Spleen (tissue), 11 donors: ENCODE results near the gene FAM83G. TPM values are rescaled to one million over a fixed set of nuclear protein-coding genes. Genes with fewer than 3 reads are reported as not detected.
"Not testable (repeated sequence)": the region's sequence is repeated elsewhere in the genome, so short reads cannot be mapped to it uniquely, and the experiment has no call there.

ENCODE experiments used
- DNase-seq: peaks from one replicate; pipeline ENCODE4 v3.0.0-alpha.2; 2020
- H3K27ac ChIP-seq, 8 donors: fragments of 200-600 bp; sonication (generic) in 7 of 8; 1 replicate in 4 of 8; 2 replicates in 4 of 8; pipeline versions ENCODE4 v1.5.0 to v1.8.0; 2016 to 2021; ENCODE audit warnings: inconsistent platforms in 4 of 8, mild to moderate bottlenecking in 4 of 8, moderate library complexity in 1 of 8
- H3K27me3 ChIP-seq, 7 donors: fragments of 200-600 bp; sonication (generic) in 6 of 7; replicated peaks in 1 of 7; 1 replicate in 4 of 7; 2 replicates in 3 of 7; pipeline versions ENCODE4 v1.5.0 to v1.8.0; 2016 to 2021; ENCODE audit warnings: inconsistent platforms in 3 of 7, mild to moderate bottlenecking in 1 of 7
- H3K36me3 ChIP-seq, 6 donors: fragments of 200-600 bp; sonication (generic) in 5 of 6; 1 replicate in 4 of 6; 2 replicates in 2 of 6; pipeline versions ENCODE4 v1.5.0 to v1.8.0; 2016 to 2021; ENCODE audit warnings: inconsistent platforms in 2 of 6
- H3K4me1 ChIP-seq, 6 donors: fragments of 200-600 bp; sonication (generic) in 5 of 6; 1 replicate in 3 of 6; 2 replicates in 3 of 6; pipeline versions ENCODE4 v1.5.0 to v1.8.0; 2016 to 2021; ENCODE audit warnings: inconsistent platforms in 3 of 6
- H3K4me3 ChIP-seq, 8 donors: fragments of 200-600 bp; sonication (generic) in 7 of 8; 1 replicate in 4 of 8; 2 replicates in 4 of 8; pipeline versions ENCODE4 v1.5.0 to v1.8.0; 2016 to 2021; ENCODE audit warnings: inconsistent platforms in 4 of 8, mild to moderate bottlenecking in 4 of 8, moderate library complexity in 2 of 8
- H3K9me3 ChIP-seq, 8 donors: fragments of 200-600 bp; sonication (generic) in 7 of 8; 1 replicate in 4 of 8; 2 replicates in 4 of 8; pipeline versions ENCODE4 v1.5.0 to v1.8.0; 2016 to 2021; ENCODE audit warnings: inconsistent platforms in 4 of 8
- CTCF ChIP-seq, 11 experiments: fragments of 200-600 bp in 7 of 11; fragments of 450-650 bp in 4 of 11; sonication (generic) in 4 of 11; IDR thresholded peaks in 8 of 11; conservative IDR thresholded peaks in 3 of 11; 1 replicate in 7 of 11; 2 replicates in 4 of 11; pipeline versions ENCODE4 v1.4.0 to v1.8.0; 2016 to 2021; ENCODE audit warnings: antibody characterized with exemption in 11 of 11, inconsistent platforms in 4 of 11, mild to moderate bottlenecking in 1 of 11
- POLR2A ChIP-seq, 3 donors: fragments of 450-650 bp; IDR thresholded peaks; one replicate each; pipeline ENCODE4 v1.5.1; 2017; ENCODE audit warnings: antibody characterized with exemption in 3 of 3, mild to moderate bottlenecking in 1 of 3
- POLR2AphosphoS5 ChIP-seq, 3 donors: sonication (generic); formaldehyde crosslinking; IDR thresholded peaks; one replicate each; pipeline ENCODE4 v1.5.1; 2017; ENCODE audit warnings: antibody characterized with exemption in 3 of 3
- WGBS, 5 donors: extraction: QIAGEN DNeasy Blood & Tissue Kit in 3 of 5; methylation state at CpG; one replicate each; pipeline versions ENCODE4 v1.1.5 to v1.1.7; 2013 to 2018; 5-methylcytosine and 5-hydroxymethylcytosine counted together
- intact Hi-C: fragments of 100-400 bp; cut with DNase I; formaldehyde crosslinking; loops from one replicate; pipeline ENCODE4 v1.15.0; 2023; ENCODE audit warnings: low total_unique reads
- polyA plus RNA-seq, 3 donors: library from polyadenylated mRNA; stranded (reverse); fragments of 200-250 nt; gene quantifications; one replicate each; pipeline ENCODE4 v1.2.1, GENCODE V29; 2013
- total RNA-seq, 7 donors: library from RNA; depleted of rRNA in 3 of 7; stranded (reverse); fragments of >200 nt in 3 of 7; fragmentation: NEBNext Ultra II Directional in 4 of 7; extraction: Animal tissue kit (Norgen Biotek cat#: 25700) in 4 of 7; gene quantifications; one replicate each; pipeline versions ENCODE4 v1.1.0 to v1.2.1, GENCODE V29; 2016 to 2021
- donor health status: healthy with polysubstance abuse.
- donor health status: DM: no; HTN: no; CAD: no; lungs with moderate emphysema.
- donor health status: DM: no; HTN: no; CAD: no.
- donor health status: Bipolar disorder and iron deficiency.
- donor health status: healthy.
- donor health status: DM: no; HTN: no; CAD: no.
- donor health status: DM: yes; HTN: yes; CAD: no.

Gene FAM83G
- total and polyA plus RNA-seq, 10 donors, result 1.3 to 5.4 (median 4.6) TPM

DNA sequence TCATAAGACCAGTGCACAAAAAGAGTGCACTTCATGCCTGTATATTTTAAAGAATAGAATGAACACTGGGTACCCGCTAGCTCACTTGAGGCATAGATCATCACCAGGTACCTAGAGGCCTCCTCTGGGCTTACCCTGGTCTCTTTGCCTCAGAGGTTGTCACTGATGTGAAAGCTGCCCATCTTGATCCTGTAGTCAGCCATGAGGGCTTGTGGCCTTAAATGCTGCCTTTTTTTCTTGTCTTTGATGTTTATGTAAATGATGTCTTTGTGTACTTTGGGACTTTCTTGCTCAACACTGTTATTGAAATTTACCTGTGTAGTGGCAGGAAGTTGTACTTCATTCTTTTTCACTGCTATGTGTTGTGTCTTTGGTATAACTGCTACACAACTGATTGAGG is 79.4 kb downstream of the FAM83G start:
- no peak for DNase-seq
- Histone ChIP-seq H3K27ac (no peak overlapping the region), H3K36me3 (peaks cover 0 to 62% (median 20%) of the 10 kb centered on the region in 6 donors), H3K9me3 (no peaks in the 10 kb centered on the region), H3K4me1 (peaks cover 13 to 57% (median 28%) of the 10 kb centered on the region in 6 donors), H3K27me3 (no peaks in the 10 kb centered on the region), H3K4me3 (no peak overlapping the region)
- 92 to 100% (median 97%) methylated on average over 1 of the region's 1 CpG for WGBS, 5 donors
- intact Hi-C loops, result no loop called here
- TF ChIP-seq POLR2AphosphoS5 (IDR thresholded peaks at IDR 0.05) (no peak), POLR2A (IDR thresholded peaks at IDR 0.05) (no peak), CTCF (IDR thresholded peaks at IDR 0.05 in 8 of 11, conservative IDR thresholded peaks at IDR 0.05 in 3 of 11) (no peak)

DNA sequence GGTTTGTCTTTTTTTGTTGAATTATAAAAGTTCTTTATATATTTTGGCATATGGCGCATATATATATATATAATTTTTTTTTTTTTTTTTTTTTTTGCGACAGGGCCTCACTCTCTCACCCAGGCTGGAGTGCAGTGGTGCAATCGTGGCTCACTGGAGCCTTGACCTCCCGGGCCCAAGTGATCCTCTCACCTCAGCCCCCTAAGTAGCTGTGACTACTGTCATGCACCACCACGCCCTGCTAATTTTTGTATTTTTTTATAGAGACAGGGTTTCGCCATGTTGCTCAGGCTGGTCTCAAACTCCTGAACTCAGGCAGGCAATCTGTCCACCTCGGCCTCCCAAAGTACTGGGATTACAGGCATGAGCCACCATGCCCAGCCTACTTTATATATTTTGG is 82.0 kb downstream of the FAM83G start:
- Histone ChIP-seq H3K4me1 (peaks cover 13 to 67% (median 30%) of the 10 kb centered on the region in 6 donors), H3K36me3 (peaks cover 0 to 54% (median 3%) of the 10 kb centered on the region in 6 donors), H3K27ac (peak overlapping the region in 2 of 8 donors; percentile 42 to 54)
- H3K27me3 ChIP-seq, intact Hi-C loops, H3K9me3 ChIP-seq, DNase-seq, H3K4me3 ChIP-seq: not testable (repeated sequence)
- 82 to 90% (median 84%) methylated on average over 6 to 7 of the region's 7 CpGs for WGBS, 5 donors

DNA sequence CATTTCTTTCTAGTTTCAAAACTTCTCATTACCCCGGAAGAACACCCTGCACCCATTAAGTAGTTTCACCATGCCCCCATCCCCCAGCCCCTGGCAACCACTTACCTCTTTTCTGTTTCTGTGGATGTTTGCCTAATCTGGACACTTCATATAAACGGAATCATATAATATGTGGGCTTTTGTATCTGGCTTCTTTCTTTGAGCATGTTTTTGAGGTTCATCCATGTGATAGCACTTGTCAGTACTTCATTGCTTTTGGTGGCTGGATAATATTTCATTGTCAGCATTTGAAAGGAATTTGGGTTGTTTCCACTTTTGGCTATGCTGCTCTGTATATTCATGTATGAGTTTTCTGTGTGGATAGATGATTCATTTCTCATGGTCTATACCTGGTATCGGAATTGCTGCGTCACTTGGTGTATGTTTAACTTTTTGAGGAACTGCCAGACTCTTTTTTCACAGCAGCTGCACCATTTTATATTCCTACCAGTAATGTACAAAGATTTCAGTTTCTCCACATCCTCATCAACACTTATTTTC is 82.6 kb downstream of the FAM83G start:
- intact Hi-C loops, result no loop called here
- H3K36me3 ChIP-seq, result peaks cover 0 to 52% (median 5%) of the 10 kb centered on the region in 6 donors
- 32 to 60% (median 47%) methylated on average over 4 of the region's 4 CpGs for WGBS, 5 donors
- TF ChIP-seq POLR2A (IDR thresholded peaks at IDR 0.05), result no peak
- TF ChIP-seq CTCF (IDR thresholded peaks at IDR 0.05 in 8 of 11, conservative IDR thresholded peaks at IDR 0.05 in 3 of 11), result no peak
- no peak for TF ChIP-seq POLR2AphosphoS5 (IDR thresholded peaks at IDR 0.05)
- no peaks in the 10 kb centered on the region for H3K27me3 ChIP-seq
- no peak for DNase-seq
- peak overlapping the region in 5 of 8 donors; percentile 8 to 54 (median 44) for H3K27ac ChIP-seq
- no peak overlapping the region for H3K4me3 ChIP-seq
- H3K4me1 ChIP-seq, result peaks cover 13 to 70% (median 30%) of the 10 kb centered on the region in 6 donors
- H3K9me3 ChIP-seq, result no peaks in the 10 kb centered on the region

- intact Hi-C loops, result no loop called here
- no peak for DNase-seq
- Histone ChIP-seq H3K36me3 (peaks cover 0 to 52% (median 9%) of the 10 kb centered on the region in 6 donors), H3K4me3 (no peak overlapping the region), H3K4me1 (peaks cover 13 to 71% (median 29%) of the 10 kb centered on the region in 6 donors), H3K9me3 (no peaks in the 10 kb centered on the region), H3K27ac (peak overlapping the region in 5 of 8 donors; percentile 8 to 54 (median 44)), H3K27me3 (no peaks in the 10 kb centered on the region)
- TF ChIP-seq POLR2A (IDR thresholded peaks at IDR 0.05), result no peak
- no peak for TF ChIP-seq POLR2AphosphoS5 (IDR thresholded peaks at IDR 0.05)
- no peak for TF ChIP-seq CTCF (IDR thresholded peaks at IDR 0.05 in 8 of 11, conservative IDR thresholded peaks at IDR 0.05 in 3 of 11)
- WGBS, 5 donors, result 48 to 71% (median 65%) methylated on average over 2 of the region's 2 CpGs
Measured at GRCh38 chr17:18921485-18921884, 83.1 kb downstream of the FAM83G start.
